Measurements from ENCODE around the gene DSCAML1.

GRCh38 chr11:117750357-117750756, 46.7 kb downstream of the DSCAML1 start:
- TF ChIP-seq POLR2AphosphoS5 (IDR thresholded peaks at IDR 0.05; ENCODE audit: low read depth, low read length) (no peak), TAF1 (IDR thresholded peaks at IDR 0.05; ENCODE audit: low read depth, low read length) (no peak), POLR2A (IDR thresholded peaks at IDR 0.05; ENCODE audit: low read depth, low read length) (no peak), PAX5 (IDR thresholded peaks at IDR 0.05; ENCODE audit: insufficient read depth, low read length, severe bottlenecking) (no peak), SPI1 (IDR thresholded peaks at IDR 0.05; ENCODE audit: low read depth, low read length) (no peak), POU2F2 (IDR thresholded peaks at IDR 0.05; ENCODE audit: low read depth, low read length) (no peak)

Data from GM12891 (cell line).